GM12892 (cell line): Measurements from ENCODE around the gene LENG9.

Experiments
- POLR2A ChIP-seq: IDR thresholded peaks from 2 replicates; pipeline ENCODE4 v1.6.1; 2011; ENCODE audit warnings: low read depth, low read length, control low read depth
- POLR2AphosphoS5 ChIP-seq: IDR thresholded peaks from 2 replicates; pipeline ENCODE4 v1.6.1; 2011; ENCODE audit warnings: low read depth, low read length, control low read depth
- TAF1 ChIP-seq: IDR thresholded peaks from 2 replicates; pipeline ENCODE4 v1.6.1; 2011; ENCODE audit warnings: low read depth, mild to moderate bottlenecking, control low read depth, low read length, borderline replicate concordance

GRCh38 chr19:54459282-54460229, 4.0 kb downstream of the LENG9 start:
- no peak for TF ChIP-seq TAF1
- TF ChIP-seq POLR2A: peak; percentile 25; the same call in 1 of the 2 replicates
- TF ChIP-seq POLR2AphosphoS5: no peak
